DND-41 (cell line): ENCODE data around the gene MCTP1.

Source experiments
- EZH2 ChIP-seq: IDR thresholded peaks from 3 replicates; pipeline ENCODE4 v1.6.1; 2012; ENCODE audit warnings: borderline replicate concordance, low read depth, mild to moderate bottlenecking, moderate library complexity, low read length, inconsistent platforms; ENCODE audit not compliant: severe bottlenecking
- TF ChIP-seq, protein P1 (sequence below): IDR thresholded peaks from 2 replicates; pipeline ENCODE4 v1.5.1; 2012; ENCODE audit warnings: borderline replicate concordance, low read length, moderate library complexity, mild to moderate bottlenecking; ENCODE audit not compliant: poor library complexity, severe bottlenecking; ENCODE audit errors: extremely low read depth

GRCh38 chr5:95280401-95281095 is 4.3 kb downstream of the MCTP1 start:
- TF ChIP-seq, protein P1, sequence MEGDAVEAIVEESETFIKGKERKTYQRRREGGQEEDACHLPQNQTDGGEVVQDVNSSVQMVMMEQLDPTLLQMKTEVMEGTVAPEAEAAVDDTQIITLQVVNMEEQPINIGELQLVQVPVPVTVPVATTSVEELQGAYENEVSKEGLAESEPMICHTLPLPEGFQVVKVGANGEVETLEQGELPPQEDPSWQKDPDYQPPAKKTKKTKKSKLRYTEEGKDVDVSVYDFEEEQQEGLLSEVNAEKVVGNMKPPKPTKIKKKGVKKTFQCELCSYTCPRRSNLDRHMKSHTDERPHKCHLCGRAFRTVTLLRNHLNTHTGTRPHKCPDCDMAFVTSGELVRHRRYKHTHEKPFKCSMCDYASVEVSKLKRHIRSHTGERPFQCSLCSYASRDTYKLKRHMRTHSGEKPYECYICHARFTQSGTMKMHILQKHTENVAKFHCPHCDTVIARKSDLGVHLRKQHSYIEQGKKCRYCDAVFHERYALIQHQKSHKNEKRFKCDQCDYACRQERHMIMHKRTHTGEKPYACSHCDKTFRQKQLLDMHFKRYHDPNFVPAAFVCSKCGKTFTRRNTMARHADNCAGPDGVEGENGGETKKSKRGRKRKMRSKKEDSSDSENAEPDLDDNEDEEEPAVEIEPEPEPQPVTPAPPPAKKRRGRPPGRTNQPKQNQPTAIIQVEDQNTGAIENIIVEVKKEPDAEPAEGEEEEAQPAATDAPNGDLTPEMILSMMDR = no peak
- no peak for TF ChIP-seq EZH2
